Astrocyte (in vitro differentiated cells and primary cell): ENCODE results near the gene TBX21.

Experiments
- EZH2 ChIP-seq: IDR thresholded peaks from 2 replicates; pipeline ENCODE4 v1.6.1; 2012; ENCODE audit warnings: mild to moderate bottlenecking, low read length, inconsistent platforms; ENCODE audit not compliant: insufficient read depth
- TF ChIP-seq, protein P1 (sequence below): IDR thresholded peaks from 2 replicates; pipeline ENCODE4 v1.5.1; 2011; ENCODE audit warnings: low read depth, mild to moderate bottlenecking, inconsistent platforms, low read length, moderate library complexity; ENCODE audit not compliant: insufficient read depth

DNA sequence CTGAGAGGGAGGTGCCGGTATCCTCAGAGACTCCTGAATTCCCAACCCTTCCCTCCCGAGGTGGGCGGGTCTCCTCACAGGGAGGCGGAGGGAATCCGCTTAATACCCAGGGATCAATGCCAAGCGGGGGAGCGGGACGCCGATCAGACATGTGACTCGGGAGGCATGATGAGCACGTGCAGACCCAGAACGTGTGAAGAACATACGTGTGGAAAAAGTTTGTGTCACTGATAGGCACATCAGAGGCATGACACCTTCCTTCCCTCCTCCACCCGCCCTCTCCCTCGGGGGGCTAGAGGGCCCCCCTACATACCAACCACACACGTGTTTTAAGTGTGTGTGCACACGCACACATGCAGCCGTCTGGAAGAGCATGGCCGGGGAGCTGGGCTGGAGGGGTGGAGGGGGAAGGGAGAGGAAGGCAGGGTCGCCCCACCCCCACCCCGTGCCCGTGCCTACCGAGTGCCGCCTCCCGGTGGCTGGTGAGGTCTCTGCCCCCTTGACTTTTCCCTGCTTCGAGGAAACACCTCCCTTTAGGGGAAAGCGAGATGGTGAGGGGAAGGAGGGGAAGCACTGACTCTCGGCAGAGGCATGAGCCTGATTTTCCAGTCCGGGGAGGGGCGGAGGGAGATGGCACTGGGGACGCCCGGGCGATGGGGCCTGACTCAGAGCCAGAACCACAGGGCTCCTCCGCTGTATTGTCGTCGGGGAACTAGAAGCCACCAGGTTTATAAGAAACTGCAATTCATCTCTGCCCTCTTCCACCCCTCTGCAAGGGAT is 12.1 kb upstream of the TBX21 start:
- TF ChIP-seq, protein P1, sequence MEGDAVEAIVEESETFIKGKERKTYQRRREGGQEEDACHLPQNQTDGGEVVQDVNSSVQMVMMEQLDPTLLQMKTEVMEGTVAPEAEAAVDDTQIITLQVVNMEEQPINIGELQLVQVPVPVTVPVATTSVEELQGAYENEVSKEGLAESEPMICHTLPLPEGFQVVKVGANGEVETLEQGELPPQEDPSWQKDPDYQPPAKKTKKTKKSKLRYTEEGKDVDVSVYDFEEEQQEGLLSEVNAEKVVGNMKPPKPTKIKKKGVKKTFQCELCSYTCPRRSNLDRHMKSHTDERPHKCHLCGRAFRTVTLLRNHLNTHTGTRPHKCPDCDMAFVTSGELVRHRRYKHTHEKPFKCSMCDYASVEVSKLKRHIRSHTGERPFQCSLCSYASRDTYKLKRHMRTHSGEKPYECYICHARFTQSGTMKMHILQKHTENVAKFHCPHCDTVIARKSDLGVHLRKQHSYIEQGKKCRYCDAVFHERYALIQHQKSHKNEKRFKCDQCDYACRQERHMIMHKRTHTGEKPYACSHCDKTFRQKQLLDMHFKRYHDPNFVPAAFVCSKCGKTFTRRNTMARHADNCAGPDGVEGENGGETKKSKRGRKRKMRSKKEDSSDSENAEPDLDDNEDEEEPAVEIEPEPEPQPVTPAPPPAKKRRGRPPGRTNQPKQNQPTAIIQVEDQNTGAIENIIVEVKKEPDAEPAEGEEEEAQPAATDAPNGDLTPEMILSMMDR: no peak
- peak; percentile 81 for TF ChIP-seq EZH2
